Measurements from ENCODE around the gene KMT5C. TPM values are rescaled to one million over a fixed set of nuclear protein-coding genes. Genes with fewer than 3 reads are reported as not detected.

Gene KMT5C
- 34.3 and 35.3 TPM in 2 replicates for total RNA-seq

GRCh38 chr19:55339105-55339888 lies at the start of gene KMT5C:
TSS of gene KMT5C (plus strand) at chr19:55339876. CDS start at chr19:55341937, 2,061 bp downstream.
- DNase-seq (ENCODE audit: low spot score) = peak; percentile 100
- Mint-ChIP-seq H3K27me3 (ENCODE audit: low read depth) (peaks cover 2% of the 10 kb centered on the region), H3K27ac (peak within 1 kb of the TSS; percentile 95), H3K36me3 (ENCODE audit: low read depth) (peaks cover 14% of the 10 kb centered on the region), H3K9me3 (no peaks in the 10 kb centered on the region), H3K4me3 (ENCODE audit: low read depth) (peak within 1 kb of the TSS; percentile 93), H3K4me1 (ENCODE audit: low read depth) (peaks cover 14% of the 10 kb centered on the region)
- intact Hi-C loops (cut with micrococcal nuclease) = loop anchor here (1.0 to 5.0 kb wide), 7 partner anchors 38 to 877 kb away; partner anchors contain the start of genes FIZ1, HSPBP1, LENG9 and PPP6R1

GRCh38 chr19:55297267-55297666 lies 42.4 kb upstream of the KMT5C start:
- no peaks in the 10 kb centered on the region for H3K9me3 Mint-ChIP-seq
- intact Hi-C loops (cut with micrococcal nuclease) = no loop called here
- DNase-seq (ENCODE audit: low spot score) = no peak
- H3K36me3 Mint-ChIP-seq (ENCODE audit: low read depth) = no peaks in the 10 kb centered on the region
- H3K4me3 Mint-ChIP-seq (ENCODE audit: low read depth) = no peak overlapping the region
- H3K27ac Mint-ChIP-seq = no peak overlapping the region
- no peaks in the 10 kb centered on the region for H3K27me3 Mint-ChIP-seq (ENCODE audit: low read depth)
- no peaks in the 10 kb centered on the region for H3K4me1 Mint-ChIP-seq (ENCODE audit: low read depth)

- H3K4me1 Mint-ChIP-seq (ENCODE audit: low read depth) = no peaks in the 10 kb centered on the region
- H3K36me3 Mint-ChIP-seq (ENCODE audit: low read depth) = no peaks in the 10 kb centered on the region
- H3K27me3 Mint-ChIP-seq (ENCODE audit: low read depth) = no peaks in the 10 kb centered on the region
- H3K27ac Mint-ChIP-seq = no peak overlapping the region
- intact Hi-C loops (cut with micrococcal nuclease) = loop anchor here (5.0 kb wide), 1 partner anchor 87 kb away; the partner anchor contains the start of gene RPL28
- H3K4me3 Mint-ChIP-seq (ENCODE audit: low read depth) = no peak overlapping the region
- no peak for DNase-seq (ENCODE audit: low spot score)
- no peaks in the 10 kb centered on the region for H3K9me3 Mint-ChIP-seq
Measured at GRCh38 chr19:55299991-55300390, 39.7 kb upstream of the KMT5C start.

GRCh38 chr19:55300886-55301458 lies 38.7 kb upstream of the KMT5C start:
- intact Hi-C loops (cut with micrococcal nuclease) = loop anchor here (1.0 to 5.0 kb wide), 2 partner anchors 38 to 86 kb away; partner anchors contain the start of genes KMT5C and RPL28
- H3K27ac Mint-ChIP-seq = no peak overlapping the region
- no peaks in the 10 kb centered on the region for H3K27me3 Mint-ChIP-seq (ENCODE audit: low read depth)
- peaks cover 4% of the 10 kb centered on the region for H3K4me1 Mint-ChIP-seq (ENCODE audit: low read depth)
- no peaks in the 10 kb centered on the region for H3K9me3 Mint-ChIP-seq
- H3K4me3 Mint-ChIP-seq (ENCODE audit: low read depth) = peak overlapping the region; percentile 81
- peaks cover 3% of the 10 kb centered on the region for H3K36me3 Mint-ChIP-seq (ENCODE audit: low read depth)
- DNase-seq (ENCODE audit: low spot score) = no peak

- H3K27me3 Mint-ChIP-seq (ENCODE audit: low read depth) = no peaks in the 10 kb centered on the region
- H3K9me3 Mint-ChIP-seq = no peaks in the 10 kb centered on the region
- H3K4me3 Mint-ChIP-seq (ENCODE audit: low read depth) = peak overlapping the region; percentile 81
- intact Hi-C loops (cut with micrococcal nuclease) = loop anchor here (1.0 to 5.0 kb wide), 2 partner anchors 38 to 86 kb away; partner anchors contain the start of genes KMT5C and RPL28
- peak; percentile 91 for DNase-seq (ENCODE audit: low spot score)
- peaks cover 4% of the 10 kb centered on the region for H3K4me1 Mint-ChIP-seq (ENCODE audit: low read depth)
- peak overlapping the region; percentile 75 for H3K27ac Mint-ChIP-seq
- H3K36me3 Mint-ChIP-seq (ENCODE audit: low read depth) = peaks cover 3% of the 10 kb centered on the region
Measured at GRCh38 chr19:55301459-55302317, 38.0 kb upstream of the KMT5C start.

GRCh38 chr19:55302318-55302703 lies 37.4 kb upstream of the KMT5C start:
- H3K9me3 Mint-ChIP-seq = no peaks in the 10 kb centered on the region
- intact Hi-C loops (cut with micrococcal nuclease) = loop anchor here (5.0 kb wide), 1 partner anchor 85 kb away; the partner anchor contains the start of gene RPL28
- H3K27me3 Mint-ChIP-seq (ENCODE audit: low read depth) = no peaks in the 10 kb centered on the region
- DNase-seq (ENCODE audit: low spot score) = no peak
- peaks cover 3% of the 10 kb centered on the region for H3K36me3 Mint-ChIP-seq (ENCODE audit: low read depth)
- H3K4me3 Mint-ChIP-seq (ENCODE audit: low read depth) = peak overlapping the region; percentile 81
- peak overlapping the region; percentile 75 for H3K27ac Mint-ChIP-seq
- H3K4me1 Mint-ChIP-seq (ENCODE audit: low read depth) = peaks cover 4% of the 10 kb centered on the region

GRCh38 chr19:55303477-55303876 lies 36.2 kb upstream of the KMT5C start:
- Mint-ChIP-seq H3K36me3 (ENCODE audit: low read depth) (peaks cover 3% of the 10 kb centered on the region), H3K27me3 (ENCODE audit: low read depth) (no peaks in the 10 kb centered on the region), H3K9me3 (no peaks in the 10 kb centered on the region), H3K27ac (no peak overlapping the region), H3K4me3 (ENCODE audit: low read depth) (no peak overlapping the region), H3K4me1 (ENCODE audit: low read depth) (peaks cover 4% of the 10 kb centered on the region)
- intact Hi-C loops (cut with micrococcal nuclease) = loop anchor here (5.0 kb wide), 1 partner anchor 84 kb away; the partner anchor contains the start of gene RPL28
- DNase-seq (ENCODE audit: low spot score) = no peak

GRCh38 chr19:55304279-55304978 lies 35.2 kb upstream of the KMT5C start:
- no peak for DNase-seq (ENCODE audit: low spot score)
- peaks cover 4% of the 10 kb centered on the region for H3K4me1 Mint-ChIP-seq (ENCODE audit: low read depth)

GRCh38 chr19:55304980-55305379 lies 34.7 kb upstream of the KMT5C start:
- Mint-ChIP-seq H3K9me3 (no peaks in the 10 kb centered on the region), H3K27me3 (ENCODE audit: low read depth) (no peaks in the 10 kb centered on the region), H3K36me3 (ENCODE audit: low read depth) (peaks cover 3% of the 10 kb centered on the region), H3K4me1 (ENCODE audit: low read depth) (peaks cover 4% of the 10 kb centered on the region), H3K4me3 (ENCODE audit: low read depth) (no peak overlapping the region), H3K27ac (no peak overlapping the region)
- DNase-seq (ENCODE audit: low spot score) = no peak
- intact Hi-C loops (cut with micrococcal nuclease) = loop anchor here (5.0 kb wide), 1 partner anchor 82 kb away; the partner anchor contains the start of gene RPL28

More at GRCh38 chr19:55304279-55304978, 35.2 kb upstream of the KMT5C start:
- intact Hi-C loops (cut with micrococcal nuclease) = loop anchor here (5.0 kb wide), 1 partner anchor 83 kb away; the partner anchor contains the start of gene RPL28
- Mint-ChIP-seq H3K36me3 (ENCODE audit: low read depth) (peaks cover 3% of the 10 kb centered on the region), H3K27me3 (ENCODE audit: low read depth) (no peaks in the 10 kb centered on the region), H3K4me3 (ENCODE audit: low read depth) (no peak overlapping the region), H3K27ac (no peak overlapping the region), H3K9me3 (no peaks in the 10 kb centered on the region)

- H3K9me3 Mint-ChIP-seq = no peaks in the 10 kb centered on the region
- H3K27me3 Mint-ChIP-seq (ENCODE audit: low read depth) = no peaks in the 10 kb centered on the region
- intact Hi-C loops (cut with micrococcal nuclease) = no loop called here
- DNase-seq (ENCODE audit: low spot score) = peak; percentile 22
- H3K4me1 Mint-ChIP-seq (ENCODE audit: low read depth) = peaks cover 4% of the 10 kb centered on the region
- H3K27ac Mint-ChIP-seq = no peak overlapping the region
- H3K36me3 Mint-ChIP-seq (ENCODE audit: low read depth) = peaks cover 3% of the 10 kb centered on the region
- H3K4me3 Mint-ChIP-seq (ENCODE audit: low read depth) = no peak overlapping the region
Measured at GRCh38 chr19:55305491-55305890, 34.2 kb upstream of the KMT5C start.

- no peak for DNase-seq (ENCODE audit: low spot score)
- H3K4me3 Mint-ChIP-seq (ENCODE audit: low read depth) = no peak overlapping the region
- intact Hi-C loops (cut with micrococcal nuclease) = no loop called here
- no peaks in the 10 kb centered on the region for H3K9me3 Mint-ChIP-seq
- no peaks in the 10 kb centered on the region for H3K27me3 Mint-ChIP-seq (ENCODE audit: low read depth)
- H3K36me3 Mint-ChIP-seq (ENCODE audit: low read depth) = peaks cover 3% of the 10 kb centered on the region
- no peak overlapping the region for H3K27ac Mint-ChIP-seq
- H3K4me1 Mint-ChIP-seq (ENCODE audit: low read depth) = peaks cover 4% of the 10 kb centered on the region
Measured at GRCh38 chr19:55305983-55306562, 33.6 kb upstream of the KMT5C start.

Measured in activated T-helper 2 cell treated with anti-CD3 and anti-CD28 coated beads, Interferon-gamma antibody, Interleukin-2, Interleukin-4, amounts not matched to agents 10 μg/mL and 5 μg/mL and 100 μg/mL, durations not matched to agents 14 hours and 24 hours and 36 hours (primary cell).